AML-193 (cell line): ENCODE measurements around the gene NUMA1.

ENCODE experiments used
- DNase-seq, 2 experiments: peaks; one replicate each; lab custom pipeline; 2025; lab: John Stamatoyannopoulos, UW

Gene NUMA1

GRCh38 chr11:71999798-72000197, 80.5 kb downstream of the NUMA1 start:
- no peak for DNase-seq

- no peak for DNase-seq
These were observed 81.0 kb downstream of the NUMA1 start for GRCh38 chr11:71999362-71999761.

GRCh38 chr11:71998649-71999310, 81.6 kb downstream of the NUMA1 start, which contains the start of gene IL18BP:
TSS of gene IL18BP (plus strand) at chr11:71998909. CDS start at chr11:71999985, 1,076 bp downstream.
- DNase-seq: peak; percentile 55 to 58

GRCh38 chr11:71998061-71998460, 82.3 kb downstream of the NUMA1 start:
- DNase-seq: no peak

GRCh38 chr11:71997594-71997993, 82.7 kb downstream of the NUMA1 start:
- DNase-seq: no peak

- DNase-seq: no peak
These were observed 83.4 kb downstream of the NUMA1 start for GRCh38 chr11:71996946-71997345.

DNA sequence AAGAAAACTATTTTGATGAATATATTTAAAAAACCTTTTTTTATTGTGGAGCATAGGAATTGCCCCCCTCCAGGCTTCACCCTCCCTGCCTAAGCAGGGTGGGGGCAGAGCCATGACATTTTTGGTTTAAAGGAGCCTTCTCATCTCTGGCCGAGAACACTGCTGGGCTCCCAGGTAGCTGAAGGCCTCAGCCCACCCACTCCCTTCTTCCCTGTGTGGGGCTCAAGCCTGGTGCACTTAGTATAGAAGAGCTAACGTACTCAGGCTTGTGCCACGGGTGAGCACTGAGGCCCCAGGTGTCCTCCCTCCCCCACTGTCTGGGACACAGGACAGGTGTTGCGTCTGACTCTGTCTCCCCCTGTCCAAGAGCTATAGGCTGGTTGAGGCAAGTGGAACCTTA, 83.8 kb downstream of the NUMA1 start:
- no peak for DNase-seq

DNA sequence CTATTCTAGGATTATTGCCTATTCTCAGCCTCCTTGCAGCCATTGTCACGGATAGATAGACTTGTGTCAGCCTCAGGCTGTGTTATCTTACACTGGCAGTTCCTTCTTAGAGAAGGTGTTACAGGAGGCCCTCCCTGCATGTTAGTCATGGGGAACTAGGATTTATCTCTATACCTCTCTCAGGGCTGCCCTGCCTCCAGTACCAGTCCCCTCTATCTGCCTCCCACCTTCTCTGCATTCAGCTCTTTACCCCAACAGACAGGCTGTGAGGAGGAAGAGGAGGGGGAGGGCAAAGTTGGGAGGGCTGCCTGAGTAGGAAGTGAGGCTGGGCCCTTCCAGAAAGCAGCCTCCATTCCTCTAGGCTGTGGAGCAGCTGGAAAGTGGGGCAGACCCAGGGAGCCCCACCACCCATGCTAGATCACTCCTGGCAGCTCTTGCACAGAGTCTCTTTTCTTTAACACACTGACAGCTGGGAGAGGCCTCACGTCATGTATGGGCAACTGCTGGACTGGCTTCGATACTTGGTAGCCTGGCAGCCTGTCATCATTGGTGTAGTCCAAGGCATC, 84.5 kb downstream of the NUMA1 start:
- no peak for DNase-seq

GRCh38 chr11:71994786-71995185, 85.6 kb downstream of the NUMA1 start:
- no peak for DNase-seq

DNA sequence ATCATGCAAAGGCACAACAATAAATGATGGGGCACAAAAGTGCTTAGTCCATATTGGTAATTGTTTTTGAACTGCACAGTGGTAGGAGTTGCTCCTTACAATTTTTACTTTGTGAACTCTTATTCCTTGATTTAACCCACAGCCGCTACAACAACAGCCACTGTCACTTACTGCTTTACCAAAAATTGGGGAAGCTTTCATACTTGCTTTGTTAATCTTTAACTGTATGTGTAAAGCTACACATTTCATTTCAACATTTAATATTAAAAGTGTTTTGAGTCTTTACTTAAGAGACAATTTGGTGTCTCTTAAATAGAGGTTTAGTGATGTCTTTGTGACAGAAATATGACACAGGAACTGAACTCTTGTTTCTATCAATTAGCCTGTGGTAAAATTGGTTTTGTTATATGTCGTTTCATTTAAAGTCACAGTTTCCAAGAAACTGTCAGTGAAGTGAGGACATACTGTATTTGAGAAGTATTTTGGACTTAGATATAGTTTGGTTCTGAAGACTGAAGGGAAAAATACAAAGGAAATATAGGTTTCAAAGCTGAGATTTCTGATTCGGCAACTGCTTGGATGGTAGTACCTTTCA, 88.1 kb downstream of the NUMA1 start:
- no peak for DNase-seq

- peak; percentile 45 to 61 for DNase-seq
These were observed 88.8 kb downstream of the NUMA1 start for GRCh38 chr11:71991494-71991893.

GRCh38 chr11:71990701-71991100, 89.6 kb downstream of the NUMA1 start:
- no peak for DNase-seq

- no peak for DNase-seq
These were observed 92.3 kb downstream of the NUMA1 start for GRCh38 chr11:71988050-71988449.

DNA sequence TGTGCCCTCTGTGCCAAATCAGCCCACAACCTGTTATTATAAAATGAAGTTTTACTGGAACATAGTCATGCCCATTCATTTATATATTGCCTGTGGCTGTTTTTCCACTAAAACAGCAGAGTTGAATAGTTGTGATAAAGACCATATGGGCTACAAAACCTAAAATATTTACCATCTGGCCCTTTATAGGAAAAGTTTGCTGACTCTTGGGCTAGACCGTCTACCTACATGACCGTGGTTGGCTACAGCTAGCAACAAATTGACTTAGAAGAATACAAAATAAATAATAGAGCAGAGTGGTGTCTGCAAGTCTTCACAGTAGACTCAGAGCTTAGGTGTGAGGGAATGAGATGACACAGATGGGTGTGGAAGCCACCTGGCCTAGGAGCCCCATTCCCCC, 92.8 kb downstream of the NUMA1 start:
- no peak for DNase-seq

DNA sequence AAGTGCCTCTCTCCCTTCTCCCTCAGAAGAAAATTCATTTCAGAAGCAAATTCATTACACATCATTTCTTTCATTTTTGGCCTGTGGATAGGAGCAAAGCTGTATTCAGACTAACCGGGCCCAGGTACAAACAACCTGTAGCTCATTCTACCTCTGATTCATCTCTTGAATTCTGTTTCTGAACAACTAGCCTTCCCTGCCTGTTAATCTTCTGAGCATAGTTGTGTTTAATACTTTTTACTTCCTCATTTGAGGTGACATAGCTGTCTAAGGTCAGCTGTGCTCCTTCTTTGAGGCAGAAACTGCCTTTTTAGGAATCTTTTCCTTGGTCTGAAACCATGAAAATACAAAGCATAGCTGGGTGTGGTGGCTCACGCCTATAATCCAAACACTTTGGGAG, 94.2 kb downstream of the NUMA1 start:
- peak in 1 of 2 experiments; percentile 20 for DNase-seq

GRCh38 chr11:71979602-71980001, 100.7 kb downstream of the NUMA1 start:
- no peak for DNase-seq

GRCh38 chr11:71979094-71979493, 101.2 kb downstream of the NUMA1 start:
- DNase-seq: no peak

- peak; percentile 41 to 49 for DNase-seq
These were observed 102.5 kb downstream of the NUMA1 start for GRCh38 chr11:71977743-71978418.

- DNase-seq: no peak
These were observed 103.3 kb downstream of the NUMA1 start for GRCh38 chr11:71977090-71977489.

- no peak for DNase-seq
These were observed 103.8 kb downstream of the NUMA1 start for GRCh38 chr11:71976551-71976950.

DNA sequence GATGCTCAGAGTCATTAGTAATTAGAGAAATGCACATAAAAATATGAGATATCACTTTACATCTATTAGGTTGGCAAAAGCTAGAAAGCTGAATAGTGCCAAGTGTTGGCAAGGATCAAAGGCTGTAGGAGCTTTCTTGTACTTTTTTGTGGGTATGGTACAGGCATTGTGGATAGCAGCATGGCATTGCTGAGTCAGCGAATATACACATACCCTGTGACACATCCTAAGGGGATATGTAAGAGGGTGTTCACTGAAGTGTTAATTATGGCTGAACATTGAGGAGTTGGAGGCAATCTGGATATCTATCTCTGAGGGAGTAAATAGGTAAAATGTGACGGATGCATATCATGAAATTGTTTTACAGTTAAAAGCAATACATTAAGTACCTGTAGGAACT, 108.7 kb downstream of the NUMA1 start:
- no peak for DNase-seq

DNA sequence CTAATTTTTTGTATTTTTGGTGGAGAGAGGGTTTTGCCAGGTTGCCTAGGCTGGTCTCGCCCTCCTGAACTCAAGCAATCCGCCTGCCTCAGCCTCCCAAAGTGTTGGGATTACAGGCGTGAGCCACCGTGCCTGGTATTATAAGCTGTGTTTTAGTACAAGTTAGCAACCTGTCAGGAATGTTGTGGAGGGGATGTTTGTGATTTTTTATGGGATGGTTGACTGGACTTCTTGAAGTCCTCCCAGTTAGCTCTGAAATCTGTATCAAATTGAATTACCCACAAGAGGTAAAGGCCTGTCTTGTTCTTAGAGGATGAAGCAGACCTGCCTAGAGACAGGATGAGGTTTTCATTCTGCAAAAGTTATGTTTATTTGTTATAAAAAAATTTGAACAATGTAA, 115.7 kb downstream of the NUMA1 start:
- no peak for DNase-seq

DNA sequence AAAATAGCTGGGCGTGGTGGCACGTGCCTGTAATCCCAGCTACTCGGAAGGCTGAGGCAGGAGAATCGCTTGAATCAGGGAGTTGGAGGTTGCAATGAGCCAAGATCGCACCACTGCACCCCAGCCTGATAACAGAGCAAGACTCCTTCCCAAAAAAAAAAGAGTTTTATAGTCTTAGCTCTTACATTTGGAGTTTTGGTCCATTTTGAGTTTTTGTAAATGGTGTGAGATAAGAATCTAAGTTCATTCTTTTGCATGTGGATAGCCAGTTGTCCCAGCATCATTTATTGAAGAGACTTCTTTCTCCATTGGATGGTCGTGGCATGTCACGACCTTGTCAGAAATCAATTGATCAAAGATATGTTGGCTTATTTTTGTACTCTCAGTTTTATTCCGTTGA, 116.9 kb downstream of the NUMA1 start:
- no peak for DNase-seq
